ENCODE data around the gene SLC16A7.

SLC16A7 gene

DNA sequence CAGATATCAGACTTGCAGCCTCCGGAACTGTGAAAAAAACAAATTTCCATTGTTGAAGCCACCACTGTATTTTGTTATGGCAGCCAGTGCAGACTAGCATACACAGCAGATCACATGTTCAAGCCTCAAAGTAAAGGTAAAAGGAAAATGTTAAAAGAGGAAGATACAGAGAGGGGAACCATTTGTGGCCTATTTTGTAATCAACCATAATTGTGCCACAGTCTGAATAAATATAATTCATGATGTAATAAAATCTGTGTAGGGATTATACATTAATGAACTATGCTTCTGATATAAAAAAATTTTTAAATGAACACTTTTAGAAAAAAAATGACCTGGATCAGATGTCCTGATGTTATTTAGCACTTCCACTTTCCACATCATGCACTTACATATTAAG is 79.6 kb downstream of the SLC16A7 start:
- no peak for DNase-seq

DNA sequence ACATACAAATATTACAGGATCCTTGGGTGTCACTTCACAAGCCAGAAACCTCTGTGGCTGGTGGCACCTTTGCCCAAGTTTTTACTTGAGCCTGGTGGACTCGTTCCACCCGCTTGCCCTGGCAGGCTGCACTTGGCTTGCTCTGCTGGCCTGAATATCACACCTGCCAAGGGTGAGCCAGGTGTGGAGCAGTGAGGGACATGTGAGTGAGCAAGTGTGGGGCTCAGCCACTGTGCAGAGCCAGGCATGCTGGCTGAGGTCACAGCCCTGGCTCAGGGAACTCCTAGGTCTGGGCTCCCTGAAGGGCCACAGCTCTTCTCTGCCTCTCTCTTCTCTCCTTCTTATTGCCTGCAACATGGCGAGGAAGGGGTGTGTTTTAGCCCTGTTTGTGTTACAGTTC is 82.0 kb downstream of the SLC16A7 start:
- DNase-seq = no peak

DNA sequence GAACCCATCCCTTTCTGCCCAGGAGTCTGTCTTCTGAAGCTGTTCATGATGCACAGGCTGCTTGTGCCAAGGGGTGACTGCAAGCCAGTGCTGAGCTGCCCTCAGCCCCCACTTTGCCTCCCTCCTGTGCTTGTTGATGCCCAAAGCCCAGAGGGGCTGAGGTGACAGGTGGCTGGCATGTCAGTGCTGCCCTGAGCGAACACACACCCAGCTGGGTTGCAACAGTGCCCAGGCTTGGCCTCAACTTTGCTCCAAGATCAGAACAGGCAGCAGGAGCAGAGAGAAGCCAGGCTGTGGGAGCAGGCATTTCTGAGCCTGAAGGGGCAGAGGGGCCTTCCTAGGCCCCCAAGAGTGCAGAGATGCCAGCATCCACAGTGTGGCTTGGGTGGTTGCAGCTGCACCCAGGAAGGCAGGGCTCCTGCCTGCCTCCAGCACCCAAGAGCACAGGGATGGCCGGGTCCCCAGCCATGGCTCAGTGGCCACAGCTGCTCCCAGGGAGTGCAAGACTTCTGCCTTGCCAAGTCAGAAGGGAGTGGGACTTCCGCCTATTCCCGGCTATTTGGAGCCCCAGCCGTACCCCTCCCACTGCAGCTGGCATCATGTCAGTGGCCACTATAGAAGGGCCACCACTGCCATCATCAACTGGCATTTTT is 83.1 kb downstream of the SLC16A7 start:
- DNase-seq = no peak

DNA sequence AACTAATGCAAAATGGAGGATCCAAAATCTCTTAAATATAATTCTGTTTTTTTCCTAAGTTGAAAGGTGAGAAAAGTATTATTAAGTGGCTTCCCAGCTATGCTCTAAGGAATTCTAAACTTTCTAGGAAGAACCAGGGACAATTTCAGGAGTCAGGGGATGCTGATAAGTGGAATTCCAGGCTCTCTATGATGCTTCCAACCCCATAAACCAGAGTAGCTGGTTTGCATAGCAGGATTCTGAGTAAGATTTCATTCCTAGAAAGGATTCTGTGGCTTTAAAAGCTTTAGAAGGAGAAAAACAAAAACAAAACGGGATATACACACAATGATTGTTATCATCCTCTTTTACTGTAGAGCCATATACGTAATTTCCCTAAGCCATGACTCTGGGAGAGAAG is 93.9 kb downstream of the SLC16A7 start:
- no peak for DNase-seq

DNA sequence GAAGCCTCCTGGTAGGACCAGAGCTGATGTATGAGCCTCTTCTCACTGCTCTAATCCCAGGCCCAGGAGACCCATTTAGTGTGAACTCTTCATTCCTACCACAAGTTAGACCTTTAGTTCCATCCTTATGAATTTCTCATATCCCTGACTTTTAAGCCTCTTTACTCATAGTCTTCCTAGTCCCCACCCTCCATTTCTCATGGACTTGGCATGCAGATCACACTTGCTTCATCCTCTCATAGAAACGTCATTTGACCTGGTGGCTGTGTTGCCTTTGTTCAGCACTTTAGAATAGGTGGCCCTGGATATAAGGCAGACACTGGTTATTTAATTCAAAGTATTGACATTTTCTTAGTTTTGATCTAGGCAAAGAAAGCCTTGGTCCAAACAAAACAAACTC is 99.5 kb downstream of the SLC16A7 start:
- DNase-seq = no peak

DNA sequence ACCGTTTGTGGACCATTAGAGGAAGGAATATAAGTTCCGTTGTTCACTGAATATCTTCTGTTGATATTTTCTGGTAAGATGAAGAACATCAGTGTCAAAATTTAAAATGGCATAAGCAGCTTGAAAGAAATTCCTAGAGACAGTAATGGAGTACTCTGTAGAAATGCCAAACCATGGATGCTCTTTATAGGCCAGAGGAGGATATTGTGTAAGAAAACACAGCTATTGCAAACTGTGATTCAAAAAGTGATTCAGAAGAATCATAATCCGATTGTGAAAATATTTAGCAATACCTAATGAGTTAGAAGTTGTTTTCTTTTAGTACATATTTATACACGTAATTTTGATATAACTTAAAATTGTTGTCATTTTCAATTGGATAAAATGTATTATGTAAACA is 102.8 kb downstream of the SLC16A7 start:
- DNase-seq = no peak

DNA sequence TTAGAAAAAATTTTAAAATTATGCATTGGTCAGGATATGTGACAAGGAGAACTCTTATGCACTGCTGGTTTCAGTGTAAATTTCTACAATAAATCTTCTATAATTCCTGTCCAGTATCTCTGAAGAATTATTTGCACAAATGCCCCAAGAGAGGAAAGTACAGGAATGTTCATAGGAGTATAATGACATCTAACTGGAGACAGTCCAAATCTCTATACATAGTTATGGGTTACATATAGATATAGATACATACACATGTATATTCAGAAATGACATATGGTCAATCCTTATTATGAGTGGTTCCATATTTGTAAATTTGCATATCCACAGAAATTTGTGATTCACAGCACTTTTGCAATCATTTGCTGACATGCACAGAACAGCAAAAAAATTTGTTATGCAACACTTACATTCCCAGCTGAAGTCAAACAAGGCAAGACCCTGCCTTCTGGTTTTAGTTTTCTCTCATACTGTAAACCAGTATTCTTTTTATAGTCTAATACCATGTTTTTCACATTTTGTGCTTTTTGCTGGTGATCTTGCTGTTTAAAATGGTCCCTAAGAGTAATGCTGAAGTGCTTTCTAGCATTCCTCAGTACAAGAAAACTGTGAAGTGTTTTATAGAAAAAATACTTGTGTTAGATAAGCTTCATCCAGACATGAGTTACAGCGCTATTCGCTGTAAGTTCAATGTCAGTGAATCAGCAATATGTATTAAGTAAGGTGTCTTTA is 103.8 kb downstream of the SLC16A7 start:
- DNase-seq = no peak

DNA sequence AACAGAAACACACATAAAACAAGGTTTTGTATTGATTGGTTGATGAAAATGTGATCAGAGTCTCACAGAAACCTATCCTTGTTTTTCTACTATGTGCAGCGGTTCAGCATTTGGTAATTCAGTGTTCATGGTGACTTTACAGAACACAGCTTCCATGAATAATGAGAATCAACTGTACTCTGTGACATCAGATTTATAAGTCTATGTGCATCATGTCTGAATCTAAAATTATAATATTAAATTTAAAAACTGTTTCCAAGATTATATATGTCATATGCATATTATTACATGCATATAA is 104.3 kb downstream of the SLC16A7 start:
- DNase-seq = no peak

DNA sequence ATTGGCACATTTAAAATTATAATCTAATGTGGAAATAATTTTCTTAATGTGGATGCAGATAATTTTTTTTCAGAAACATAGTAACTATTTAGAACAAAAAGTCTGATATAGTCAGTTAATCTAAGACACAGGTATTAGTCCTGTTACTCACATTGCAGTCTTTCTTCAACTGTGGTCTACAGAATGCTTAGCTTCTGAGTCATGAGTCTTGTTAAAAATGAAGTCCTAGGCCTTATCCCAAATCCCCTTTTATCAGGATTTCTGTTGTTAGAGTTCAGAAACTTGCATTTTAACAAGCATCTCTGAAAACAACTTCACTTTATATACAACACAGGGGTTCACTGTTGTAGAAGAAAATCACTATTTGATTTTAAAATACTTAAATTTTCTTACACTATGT is 112.2 kb downstream of the SLC16A7 start:
- DNase-seq = no peak

DNA sequence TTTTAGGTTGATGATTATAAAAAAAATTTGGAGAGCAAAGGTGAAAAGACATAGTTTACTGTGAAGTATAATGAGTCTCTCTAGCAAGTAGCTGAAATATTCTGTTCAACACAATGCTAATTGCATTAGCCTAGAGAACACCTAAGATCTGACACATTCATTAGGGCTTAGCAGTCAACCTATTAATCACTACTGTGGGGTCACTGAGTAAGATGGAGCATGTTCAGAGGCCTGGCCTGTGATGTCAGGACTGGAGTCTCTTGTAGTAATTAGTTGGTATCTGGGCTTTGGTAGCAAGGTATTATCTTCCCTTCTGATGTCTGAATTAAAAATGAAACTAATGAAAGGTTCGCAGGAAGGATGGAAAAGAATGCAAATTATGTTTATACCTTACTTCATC is 112.7 kb downstream of the SLC16A7 start:
- no peak for DNase-seq

DNA sequence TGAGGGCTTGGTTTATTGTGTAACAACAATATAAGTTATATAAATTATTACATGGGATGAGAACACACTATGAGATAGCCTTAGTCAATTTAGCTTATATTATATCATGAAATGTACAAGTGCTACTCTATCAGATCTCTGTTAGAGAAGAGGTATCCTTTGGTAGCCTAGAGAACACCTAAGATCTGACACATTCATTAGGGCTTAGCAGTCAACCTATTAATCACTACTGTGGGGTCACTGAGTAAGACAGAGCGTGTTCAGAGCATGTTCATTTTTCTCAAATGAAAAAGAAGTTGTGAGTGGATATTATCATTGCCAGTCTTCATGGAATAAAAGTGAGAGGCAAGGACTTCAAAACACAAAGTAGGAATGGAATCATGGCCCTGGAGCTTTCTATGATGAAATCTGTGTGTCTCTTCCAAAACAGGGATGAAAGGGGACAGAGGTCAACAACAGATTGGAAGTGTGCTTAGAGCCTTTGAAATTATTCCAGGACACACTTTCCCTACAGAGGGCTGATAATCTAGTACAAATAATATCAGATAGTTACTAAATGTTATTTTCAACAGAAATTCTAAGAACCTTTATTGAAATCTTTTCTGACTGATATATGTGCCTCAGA is 114.3 kb downstream of the SLC16A7 start:
- no peak for DNase-seq

DNA sequence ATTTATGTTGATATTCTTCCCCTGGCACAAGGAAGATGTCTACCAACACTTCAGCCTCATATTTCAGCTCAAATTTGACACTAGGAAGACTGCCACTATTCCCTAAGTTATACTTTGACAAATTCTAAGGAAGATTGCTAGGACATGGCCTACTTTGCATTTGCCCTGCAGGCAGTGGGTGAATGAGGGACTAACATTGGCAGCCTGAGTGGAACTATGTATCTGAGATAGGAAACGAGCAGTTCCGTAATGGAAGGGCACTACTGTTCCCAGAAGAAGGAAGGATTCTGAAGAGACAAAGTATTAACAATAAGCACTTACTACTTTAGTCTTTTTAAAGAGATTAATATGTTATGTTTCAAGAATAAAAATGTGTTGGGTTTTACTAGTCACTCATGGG is 115.1 kb downstream of the SLC16A7 start:
- DNase-seq = peak; percentile 11 to 35

DNA sequence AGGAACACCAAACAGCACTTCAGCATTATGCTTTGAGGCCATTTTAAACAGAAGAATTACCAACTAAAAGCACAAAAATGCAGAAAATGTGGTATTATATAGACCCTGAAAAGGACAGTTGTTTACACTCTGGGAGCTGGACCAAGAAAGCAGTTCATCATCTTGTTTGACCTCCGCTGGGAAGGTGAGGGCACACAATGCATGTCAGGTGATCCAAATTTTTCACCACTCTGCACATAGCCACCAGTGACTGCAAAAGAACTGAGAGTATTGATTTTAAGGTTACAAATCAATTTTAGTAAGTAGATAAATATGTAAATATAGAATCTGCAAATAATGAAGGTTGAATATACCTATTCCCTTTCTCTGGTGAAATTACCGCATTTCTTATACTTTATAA is 119.6 kb downstream of the SLC16A7 start:
- no peak for DNase-seq

DNA sequence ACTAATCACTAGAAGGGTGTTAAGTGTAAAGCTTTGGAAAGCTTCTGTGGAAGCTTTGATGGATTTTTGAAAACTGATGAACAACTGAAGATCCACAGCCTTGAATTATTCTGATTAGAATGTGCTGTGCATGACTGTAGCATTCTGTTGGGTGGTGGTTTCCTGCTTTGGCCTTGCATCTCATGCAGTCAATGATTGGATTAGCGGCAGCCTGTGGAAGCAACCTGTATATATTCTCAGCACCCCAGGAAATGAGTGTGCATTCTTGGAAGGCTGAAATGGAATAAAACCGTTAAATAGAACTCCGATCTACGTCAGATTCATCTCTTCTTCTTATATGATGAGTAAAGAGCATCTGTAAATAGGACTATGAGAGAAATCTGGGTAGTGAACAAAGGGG is 120.2 kb downstream of the SLC16A7 start:
- DNase-seq = no peak

DNA sequence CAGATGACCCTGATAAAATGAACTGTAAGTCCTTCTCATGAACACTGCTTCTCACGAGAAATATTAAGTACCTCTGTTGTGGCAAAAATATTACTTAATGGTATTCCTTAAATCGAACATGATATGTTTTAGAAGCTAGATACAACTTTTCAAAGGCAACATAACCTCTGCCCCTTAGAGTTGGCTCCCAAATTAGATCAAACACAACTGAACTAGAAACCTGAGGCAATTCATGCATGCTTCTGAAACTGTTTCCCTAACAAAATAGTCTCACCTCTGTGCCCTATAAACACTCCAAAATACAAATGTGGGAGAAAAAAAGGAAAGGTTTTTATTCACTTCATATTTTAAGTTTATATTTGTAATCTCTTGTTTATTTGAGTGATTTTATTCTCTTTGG is 121.6 kb downstream of the SLC16A7 start:
- DNase-seq = no peak

DNA sequence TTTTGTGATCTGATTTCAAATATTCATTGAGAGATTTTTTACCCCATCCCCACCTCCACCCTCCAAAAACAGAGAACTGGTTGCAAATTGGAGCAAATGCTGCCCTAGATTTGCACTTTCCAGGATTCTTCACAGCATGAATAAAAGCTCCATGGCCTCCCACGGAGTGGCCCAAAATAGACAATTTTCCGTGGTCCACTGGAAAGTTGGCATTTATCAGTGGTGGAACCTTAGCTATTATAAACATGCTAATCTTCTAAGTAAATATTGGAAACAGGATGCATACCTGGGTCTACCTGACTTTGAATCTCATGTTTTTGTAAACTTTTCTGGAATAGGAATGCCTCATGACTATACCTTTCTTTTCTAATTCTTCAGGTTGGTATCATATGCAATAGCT is 123.9 kb downstream of the SLC16A7 start:
- no peak for DNase-seq

DNA sequence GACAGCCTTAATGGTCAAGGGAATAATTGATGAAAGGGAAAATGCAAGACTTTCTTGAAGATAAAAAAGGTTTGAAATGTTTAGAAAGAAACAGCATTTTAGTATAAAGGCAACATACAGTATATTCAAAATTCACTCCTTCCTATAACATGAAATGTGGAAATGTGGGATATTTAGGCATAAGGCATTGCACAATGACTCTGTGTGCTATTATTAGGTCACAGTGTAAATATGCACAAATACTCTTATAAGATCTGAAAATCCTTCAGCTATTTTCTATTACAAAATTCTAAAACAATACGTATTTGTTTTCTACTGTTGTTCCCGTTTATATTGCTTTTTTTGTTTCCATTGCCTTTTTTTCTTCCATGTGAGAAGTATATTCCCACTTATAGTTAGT is 127.7 kb downstream of the SLC16A7 start:
- DNase-seq = no peak

DNA sequence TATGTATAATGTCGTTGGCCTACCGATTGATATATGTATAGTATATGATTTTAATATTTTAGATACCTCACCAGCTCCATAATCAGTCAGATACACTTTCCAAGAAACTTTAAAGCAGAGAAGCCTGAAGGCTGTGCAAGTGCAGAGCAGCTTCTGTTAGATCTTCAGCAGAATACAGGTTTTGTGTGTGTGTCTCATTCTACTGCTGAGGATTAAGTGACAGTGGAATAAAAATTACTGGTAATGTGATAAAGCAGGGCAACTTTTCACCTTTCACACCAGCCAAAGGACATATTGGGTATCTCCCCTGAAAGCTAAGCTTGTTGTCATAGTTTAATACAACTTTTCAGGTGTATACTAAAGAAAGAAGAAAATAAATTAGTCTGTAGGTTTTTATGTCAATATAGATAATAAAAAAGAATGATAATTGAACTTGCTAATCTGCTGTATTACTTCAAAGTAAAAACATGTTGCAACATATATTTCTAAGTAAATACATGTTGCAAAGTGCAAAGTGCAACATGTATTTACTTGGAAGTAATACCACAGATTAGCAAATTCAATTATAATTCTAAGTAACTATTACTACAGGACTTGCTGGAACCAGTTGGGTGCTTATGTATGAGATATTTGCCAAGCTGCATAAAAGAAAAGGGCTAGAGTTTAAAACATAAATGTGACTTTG is 128.3 kb downstream of the SLC16A7 start:
- DNase-seq = no peak

DNA sequence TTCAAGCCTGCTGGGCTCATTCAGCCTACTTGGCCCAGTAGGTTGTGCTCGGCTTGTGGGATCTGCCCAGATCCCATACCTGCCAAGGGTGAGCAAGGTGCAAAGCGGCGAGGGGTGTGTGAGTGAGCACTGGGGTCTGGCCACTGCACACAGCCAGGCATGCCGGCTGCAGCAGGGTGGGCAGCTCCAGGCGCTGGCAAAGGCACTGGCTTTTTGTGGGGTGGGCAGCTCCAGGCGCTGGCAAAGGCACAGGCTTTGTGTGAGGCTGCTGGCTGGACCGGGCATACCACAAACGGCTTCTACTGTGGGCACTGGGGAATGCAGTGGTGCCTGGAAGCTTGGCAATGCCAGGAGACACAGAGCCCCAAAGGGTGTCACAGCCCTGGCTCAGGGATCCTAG is 137.4 kb downstream of the SLC16A7 start:
- DNase-seq = no peak

DNA sequence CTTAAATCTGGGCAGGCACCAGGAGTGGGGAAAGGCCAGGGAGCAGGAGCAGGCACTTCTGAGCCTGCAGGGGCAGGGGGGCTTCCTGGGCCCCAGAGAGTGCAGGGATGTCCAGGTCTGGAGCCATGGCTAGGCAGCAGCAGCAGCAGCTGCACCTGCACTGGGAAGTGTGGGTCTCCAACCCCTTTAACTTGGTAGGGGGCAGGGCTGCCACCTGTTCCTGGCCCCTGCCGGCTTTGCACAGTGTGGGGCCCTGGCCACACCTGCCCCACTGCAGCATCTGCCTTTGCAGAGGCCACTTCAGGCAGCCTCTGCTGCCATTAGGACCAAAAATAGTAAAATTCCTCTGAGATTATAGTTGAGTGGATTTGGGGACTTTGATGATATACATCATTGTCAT is 138.5 kb downstream of the SLC16A7 start:
- no peak for DNase-seq

DNA sequence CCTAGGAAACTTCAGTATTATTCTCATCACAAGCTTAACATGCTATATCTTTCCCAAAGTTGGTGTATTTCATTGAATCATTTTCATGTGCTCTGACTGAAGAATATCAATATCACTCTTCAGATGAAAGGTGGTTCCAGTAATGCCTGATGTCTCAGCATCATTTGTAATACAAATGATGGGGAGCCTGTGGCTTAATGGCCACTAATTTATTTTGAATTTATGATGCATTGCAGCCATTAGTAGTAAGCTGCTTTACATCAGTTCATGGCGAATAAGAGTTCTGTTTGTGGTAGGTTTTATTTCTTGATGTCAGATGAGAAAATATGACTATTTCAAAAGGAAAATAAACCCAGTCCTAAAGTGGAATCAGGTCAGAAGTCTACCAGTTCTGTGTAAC is 139.4 kb downstream of the SLC16A7 start:
- DNase-seq = no peak

DNA sequence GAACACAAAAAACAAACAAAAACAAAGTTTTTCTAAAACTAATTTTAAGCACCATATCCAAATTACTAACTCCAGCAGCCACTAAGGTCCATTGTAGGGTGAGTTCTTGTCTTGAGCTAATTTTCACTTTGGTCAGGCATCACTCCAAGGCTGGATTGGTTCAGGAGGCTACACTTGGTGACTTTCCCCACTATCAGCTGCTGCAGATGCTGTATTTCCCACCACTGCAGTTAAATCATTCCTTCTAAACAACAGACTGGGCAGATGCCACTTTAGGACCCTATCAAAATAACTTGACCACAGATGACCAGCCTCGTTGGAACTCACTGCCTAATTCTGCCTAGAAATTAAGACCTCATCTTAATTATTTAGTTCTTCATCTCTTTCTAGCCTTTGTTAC is 140.5 kb downstream of the SLC16A7 start:
- no peak for DNase-seq

DNA sequence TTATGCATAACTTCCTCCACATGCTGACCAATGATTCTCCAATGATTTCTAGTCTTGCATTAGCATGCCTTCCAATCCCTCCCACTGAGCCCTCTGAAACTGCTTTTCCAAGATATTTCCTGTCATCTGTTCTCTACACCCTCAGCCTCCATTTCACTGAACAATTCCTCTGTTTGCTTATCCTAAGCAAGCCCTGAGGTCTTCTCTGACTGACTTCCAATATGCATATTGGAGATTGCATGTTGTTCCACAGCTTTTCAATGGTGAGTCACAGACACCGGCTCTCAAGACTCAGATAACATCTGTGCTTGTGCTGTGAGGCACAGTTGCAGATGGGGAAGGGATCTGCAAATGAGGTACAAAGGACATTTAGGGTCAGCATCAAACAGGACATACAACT is 141.0 kb downstream of the SLC16A7 start:
- peak; percentile 6 to 24 for DNase-seq
